Stomach (tissue), 9 donors: Measurements from ENCODE around the gene ENTR1. TPM values are rescaled to one million over a fixed set of nuclear protein-coding genes. Genes with fewer than 3 reads are reported as not detected.

Source experiments
- DNase-seq, 2 donors: peaks; one replicate each; pipeline versions ENCODE4 v3.0.0 to v3.0.0-alpha.2; 2013 to 2019
- H3K27ac ChIP-seq, 5 donors: fragments of 200-600 bp in 4 of 5; sonication (generic) in 4 of 5; one replicate each; pipeline ENCODE4 v1.5.1; 2013 to 2019; ENCODE audit warnings: mild to moderate bottlenecking in 1 of 5, moderate library complexity in 1 of 5
- H3K27me3 ChIP-seq, 3 donors: fragments of 200-600 bp; sonication (generic); one replicate each; pipeline ENCODE4 v1.5.1; 2017 to 2019; ENCODE audit warnings: mixed run types in 1 of 3
- H3K36me3 ChIP-seq, 4 donors: fragments of 200-600 bp; sonication (generic); 1 replicate in 3 of 4; 2 replicates in 1 of 4; pipeline ENCODE4 v1.5.1; 2016 to 2019
- H3K4me1 ChIP-seq, 4 donors: fragments of 200-600 bp; sonication (generic); one replicate each; pipeline ENCODE4 v1.5.1; 2016 to 2019
- H3K4me3 ChIP-seq, 4 donors: fragments of 200-600 bp; sonication (generic) in 3 of 4; one replicate each; pipeline ENCODE4 v1.5.1; 2016 to 2019; ENCODE audit warnings: mild to moderate bottlenecking in 1 of 4
- H3K9me3 ChIP-seq, 4 donors: fragments of 200-600 bp; sonication (generic); one replicate each; pipeline ENCODE4 v1.5.1; 2016 to 2019
- EP300 ChIP-seq: sonication (generic); formaldehyde crosslinking; IDR thresholded peaks from one replicate; pipeline ENCODE4 v1.6.1; 2017; ENCODE audit warnings: antibody characterized with exemption
- POLR2A ChIP-seq, 4 donors: fragments of 450-650 bp; IDR thresholded peaks; one replicate each; pipeline ENCODE4 v1.6.1; 2016; ENCODE audit warnings: antibody characterized with exemption in 4 of 4, control low read depth in 2 of 4, mild to moderate bottlenecking in 1 of 4, moderate library complexity in 1 of 4
- POLR2AphosphoS5 ChIP-seq, 3 donors: sonication (generic); formaldehyde crosslinking; IDR thresholded peaks; one replicate each; pipeline ENCODE4 v1.6.1; 2016; ENCODE audit warnings: antibody characterized with exemption in 3 of 3
- WGBS, 5 donors: extraction: QIAGEN DNeasy Blood & Tissue Kit in 3 of 5; methylation state at CpG; one replicate each; pipeline versions ENCODE4 v1.1.5 to v1.1.7; 2013 to 2018; 5-methylcytosine and 5-hydroxymethylcytosine counted together
- intact Hi-C: fragments of 100-400 bp; cut with DNase I; formaldehyde crosslinking; loops from one replicate; pipeline ENCODE4 v1.15.1; 2023; ENCODE audit warnings: low total_unique reads
- polyA plus RNA-seq, 3 donors: library from polyadenylated mRNA; stranded (reverse); fragments of 200-250 nt; gene quantifications; one replicate each; pipeline ENCODE4 v1.2.3, GENCODE V29; 2013
- total RNA-seq, 5 donors: library from RNA; depleted of rRNA; stranded (reverse); fragments of >200 nt; gene quantifications; one replicate each; pipeline versions ENCODE4 v1.1.0 to v1.2.3, GENCODE V29; 2014 to 2016
- TF ChIP-seq, protein P1 (sequence below), 7 experiments: fragments of 450-650 bp in 4 of 7; fragments of 200-600 bp in 3 of 7; sonication (generic) in 3 of 7; IDR thresholded peaks; one replicate each; pipeline ENCODE4 v1.5.1; 2016 to 2019; ENCODE audit warnings: antibody characterized with exemption in 7 of 7, control low read depth in 2 of 7, mild to moderate bottlenecking in 1 of 7
- donor health status: healthy with polysubstance abuse.
- donor health status: Bipolar disorder and iron deficiency.
- donor health status: healthy.

The ENTR1 gene
- total and polyA plus RNA-seq, 8 donors, result 20.6 to 184 (median 34.8) TPM

DNA sequence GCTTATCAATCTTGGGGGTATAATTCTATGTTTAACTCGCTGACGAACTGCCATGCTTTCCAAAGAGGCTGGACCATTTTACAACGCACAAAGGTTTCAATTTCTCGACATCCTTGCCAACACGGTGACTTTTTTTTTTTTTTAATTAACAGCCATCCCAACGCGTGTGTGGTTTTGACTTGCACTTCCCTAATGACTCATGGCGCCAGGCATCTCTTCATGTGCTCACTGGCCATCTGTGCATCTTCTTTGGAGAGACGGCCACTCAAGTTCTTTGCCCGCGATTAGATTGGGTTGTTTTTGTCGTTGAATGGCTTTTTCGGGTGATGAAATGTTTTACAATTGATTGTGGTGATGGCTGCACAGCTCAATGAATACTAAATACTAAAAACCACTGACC, 24.4 kb downstream of the ENTR1 start:
- intact Hi-C loops, result no loop called here
- Histone ChIP-seq H3K4me1 (no peaks in the 10 kb centered on the region), H3K27me3 (no peaks in the 10 kb centered on the region), H3K36me3 (peaks cover 35 to 100% (median 99%) of the 10 kb centered on the region in 4 donors), H3K27ac (no peak overlapping the region), H3K9me3 (no peaks in the 10 kb centered on the region), H3K4me3 (no peak overlapping the region)
- TF ChIP-seq POLR2AphosphoS5 (IDR thresholded peaks at IDR 0.05), result no peak
- TF ChIP-seq, protein P1, sequence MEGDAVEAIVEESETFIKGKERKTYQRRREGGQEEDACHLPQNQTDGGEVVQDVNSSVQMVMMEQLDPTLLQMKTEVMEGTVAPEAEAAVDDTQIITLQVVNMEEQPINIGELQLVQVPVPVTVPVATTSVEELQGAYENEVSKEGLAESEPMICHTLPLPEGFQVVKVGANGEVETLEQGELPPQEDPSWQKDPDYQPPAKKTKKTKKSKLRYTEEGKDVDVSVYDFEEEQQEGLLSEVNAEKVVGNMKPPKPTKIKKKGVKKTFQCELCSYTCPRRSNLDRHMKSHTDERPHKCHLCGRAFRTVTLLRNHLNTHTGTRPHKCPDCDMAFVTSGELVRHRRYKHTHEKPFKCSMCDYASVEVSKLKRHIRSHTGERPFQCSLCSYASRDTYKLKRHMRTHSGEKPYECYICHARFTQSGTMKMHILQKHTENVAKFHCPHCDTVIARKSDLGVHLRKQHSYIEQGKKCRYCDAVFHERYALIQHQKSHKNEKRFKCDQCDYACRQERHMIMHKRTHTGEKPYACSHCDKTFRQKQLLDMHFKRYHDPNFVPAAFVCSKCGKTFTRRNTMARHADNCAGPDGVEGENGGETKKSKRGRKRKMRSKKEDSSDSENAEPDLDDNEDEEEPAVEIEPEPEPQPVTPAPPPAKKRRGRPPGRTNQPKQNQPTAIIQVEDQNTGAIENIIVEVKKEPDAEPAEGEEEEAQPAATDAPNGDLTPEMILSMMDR (IDR thresholded peaks at IDR 0.05), result no peak
- no peak for TF ChIP-seq EP300
- TF ChIP-seq POLR2A (IDR thresholded peaks at IDR 0.05), result no peak
- 82 to 91% (median 88%) methylated on average over 13 of the region's 13 CpGs for WGBS, 5 donors
- DNase-seq, result no peak

DNA sequence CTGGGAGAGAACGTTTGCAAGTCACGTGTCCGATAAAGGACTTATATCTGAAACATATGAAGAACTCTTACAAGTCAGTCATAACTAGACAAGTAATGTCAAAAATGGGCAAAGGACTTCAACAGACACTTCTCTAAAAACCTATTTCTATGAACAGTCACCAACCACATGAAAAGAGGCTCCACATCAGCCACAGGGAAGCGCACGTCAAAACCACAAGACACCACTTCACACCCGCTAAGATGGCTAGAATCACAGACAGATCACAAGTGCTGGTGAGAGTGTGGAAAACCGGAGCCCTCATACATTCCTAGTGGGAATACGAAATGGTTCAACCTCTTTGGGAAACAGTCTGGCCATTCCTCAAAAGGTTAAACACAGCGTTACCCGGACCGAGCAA, 25.4 kb downstream of the ENTR1 start:
- no peaks in the 10 kb centered on the region for H3K9me3 ChIP-seq
- H3K27ac ChIP-seq, result no peak overlapping the region
- no peaks in the 10 kb centered on the region for H3K27me3 ChIP-seq
- peaks cover 45 to 100% (median 100%) of the 10 kb centered on the region in 4 donors for H3K36me3 ChIP-seq
- no peaks in the 10 kb centered on the region for H3K4me1 ChIP-seq
- TF ChIP-seq POLR2A (IDR thresholded peaks at IDR 0.05) (no peak), EP300 (no peak), POLR2AphosphoS5 (IDR thresholded peaks at IDR 0.05) (no peak)
- TF ChIP-seq, protein P1 (IDR thresholded peaks at IDR 0.05), result no peak
- 74 to 89% (median 85%) methylated on average over 11 of the region's 11 CpGs for WGBS, 5 donors
- intact Hi-C loops, result no loop called here
- DNase-seq, result no peak
- no peak overlapping the region for H3K4me3 ChIP-seq

DNA sequence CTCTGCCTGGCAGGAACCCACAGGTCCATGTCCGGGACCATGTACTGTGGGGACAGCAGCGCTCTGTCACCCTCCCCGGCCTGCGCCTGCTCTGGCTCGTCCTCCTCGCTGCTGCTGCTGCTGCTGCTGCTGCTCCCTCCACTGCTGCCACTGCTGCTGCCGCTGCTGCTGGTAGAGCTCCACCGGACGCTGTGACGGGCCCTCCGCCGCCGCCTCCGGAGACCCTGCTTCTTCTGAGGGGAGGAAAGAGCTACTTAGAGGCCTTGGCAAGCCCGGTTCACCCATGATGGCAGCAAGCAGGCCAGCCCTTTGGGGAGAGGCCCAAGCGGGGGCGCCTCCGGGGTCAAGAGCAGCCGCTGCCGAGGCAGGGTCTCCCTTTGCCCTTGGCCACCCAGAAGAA, 27.0 kb downstream of the ENTR1 start:
- TF ChIP-seq POLR2A (IDR thresholded peaks at IDR 0.05) (no peak), EP300 (no peak), POLR2AphosphoS5 (IDR thresholded peaks at IDR 0.05) (no peak)
- TF ChIP-seq, protein P1 (IDR thresholded peaks at IDR 0.05), result no peak
- no peaks in the 10 kb centered on the region for H3K9me3 ChIP-seq
- H3K27ac ChIP-seq, result no peak overlapping the region
- no peak overlapping the region for H3K4me3 ChIP-seq
- H3K4me1 ChIP-seq, result no peaks in the 10 kb centered on the region
- intact Hi-C loops, result no loop called here
- WGBS, 5 donors, result 96 to 98% (median 97%) methylated on average over 8 to 20 of the region's 20 CpGs
- DNase-seq, result no peak
- peaks cover 39 to 100% (median 100%) of the 10 kb centered on the region in 4 donors for H3K36me3 ChIP-seq
- no peaks in the 10 kb centered on the region for H3K27me3 ChIP-seq

DNA sequence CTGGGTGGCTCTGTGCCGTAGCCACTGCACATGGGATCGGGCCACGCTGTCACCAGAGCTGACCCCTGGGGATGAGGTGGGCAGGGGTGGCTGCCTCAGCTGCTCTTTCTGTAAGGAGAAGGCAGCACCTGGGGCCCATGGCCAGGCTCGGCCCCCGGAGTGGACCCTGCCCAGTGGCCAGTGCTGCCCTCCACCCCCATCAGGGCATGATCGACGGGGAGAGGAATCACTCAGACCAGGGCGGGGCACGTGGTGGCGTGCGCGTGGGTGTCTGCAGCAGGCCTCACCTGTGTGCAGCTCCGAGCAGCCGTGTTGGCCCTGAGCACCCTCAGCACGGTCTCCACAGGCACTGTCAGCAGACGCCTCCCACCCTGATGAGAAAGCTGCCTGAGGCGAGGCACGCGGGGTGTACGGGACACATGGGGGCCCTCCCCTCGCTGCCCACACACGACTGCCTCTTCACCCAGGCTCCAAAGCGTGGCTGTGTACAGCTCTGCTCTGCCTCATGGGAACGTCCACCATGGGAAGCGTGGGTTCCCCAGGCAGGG, 28.4 kb downstream of the ENTR1 start:
- intact Hi-C loops, result no loop called here
- Histone ChIP-seq H3K4me1 (no peaks in the 10 kb centered on the region), H3K27me3 (no peaks in the 10 kb centered on the region), H3K36me3 (peaks cover 34 to 95% (median 93%) of the 10 kb centered on the region in 4 donors), H3K27ac (no peak overlapping the region), H3K4me3 (no peak overlapping the region), H3K9me3 (no peaks in the 10 kb centered on the region)
- DNase-seq, result no peak
- 83 to 97% (median 92%) methylated on average over 9 to 25 of the region's 25 CpGs for WGBS, 5 donors
- TF ChIP-seq POLR2AphosphoS5 (IDR thresholded peaks at IDR 0.05), result no peak
- TF ChIP-seq EP300, result no peak
- TF ChIP-seq, protein P1 (IDR thresholded peaks at IDR 0.05), result no peak
